HepG2 (cell line): ENCODE measurements around the gene ZNF772. TPM values are rescaled to one million over a fixed set of nuclear protein-coding genes. Genes with fewer than 3 reads are reported as not detected.

Experiments
- ARID2 ChIP-seq: sonication (generic); formaldehyde crosslinking; IDR thresholded peaks from 2 replicates; pipeline ENCODE4 v1.8.1; 2022; ENCODE audit warnings: mild to moderate bottlenecking, missing genetic modification reagents, borderline replicate concordance
- ASH2L ChIP-seq: fragments of 300-600, 200-600 bp; sonication (generic); IDR thresholded peaks from 2 replicates; pipeline ENCODE4 v1.7.0; 2017; ENCODE audit warnings: low read depth, mild to moderate bottlenecking, moderate library complexity, mixed read lengths, low read length; ENCODE audit not compliant: insufficient read length
- IRF9 ChIP-seq: sonication (generic); formaldehyde crosslinking; IDR thresholded peaks from 2 replicates; pipeline ENCODE4 v1.8.0; 2022; ENCODE audit warnings: missing genetic modification reagents, mild to moderate bottlenecking, borderline replicate concordance
- MTA3 ChIP-seq: sonication (generic); formaldehyde crosslinking; IDR thresholded peaks from 2 replicates; pipeline ENCODE4 v1.4.0; 2020; ENCODE audit warnings: missing genetic modification reagents
- MXI1 ChIP-seq: IDR thresholded peaks from 3 replicates; pipeline ENCODE4 v1.6.1; 2012; ENCODE audit warnings: low read depth, low read length, inconsistent platforms, borderline replicate concordance
- MYC ChIP-seq: sonication (generic); formaldehyde crosslinking; IDR thresholded peaks from 2 replicates; pipeline ENCODE4 v1.9.0; 2021; ENCODE audit warnings: missing genetic modification reagents, borderline replicate concordance
- NONO ChIP-seq, 2 experiments: fragments of 450-650 bp in 1 of 2; sonication (generic) in 1 of 2; formaldehyde crosslinking in 1 of 2; IDR thresholded peaks in 1 of 2; conservative IDR thresholded peaks in 1 of 2; 2 replicates each; pipeline versions ENCODE4 v1.6.1 to v1.8.0; 2017 to 2022; ENCODE audit warnings: mild to moderate bottlenecking in 1 of 2, missing genetic modification reagents in 1 of 2, moderate library complexity in 1 of 2
- NR3C1 ChIP-seq: sonication (generic); formaldehyde crosslinking; IDR thresholded peaks from 2 replicates; pipeline ENCODE4 v1.4.0; 2020; ENCODE audit warnings: missing genetic modification reagents
- RORA ChIP-seq: sonication (generic); formaldehyde crosslinking; IDR thresholded peaks from 2 replicates; pipeline ENCODE4 v1.5.0; 2020; ENCODE audit warnings: mild to moderate bottlenecking, missing genetic modification reagents, moderate library complexity
- SOX6 ChIP-seq, 2 experiments: fragments of 450-650 bp in 1 of 2; sonication (generic) in 1 of 2; formaldehyde crosslinking in 1 of 2; IDR thresholded peaks; 2 replicates each; pipeline versions ENCODE4 v1.4.0 to v1.6.1; 2017 to 2020; ENCODE audit warnings: antibody characterized with exemption in 1 of 2, mild to moderate bottlenecking in 1 of 2, missing genetic modification reagents in 1 of 2
- SPEN ChIP-seq: sonication (generic); formaldehyde crosslinking; IDR thresholded peaks from 2 replicates; pipeline ENCODE4 v1.5.1; 2020; ENCODE audit warnings: low read depth, mild to moderate bottlenecking, missing genetic modification reagents
- ZBED4 ChIP-seq: sonication (generic); formaldehyde crosslinking; IDR thresholded peaks from 2 replicates; pipeline ENCODE4 v1.4.0; 2020; ENCODE audit warnings: missing genetic modification reagents, borderline replicate concordance
- ZBTB7A ChIP-seq: sonication (generic); formaldehyde crosslinking; IDR thresholded peaks from 2 replicates; pipeline ENCODE4 v1.8.0; 2022; ENCODE audit warnings: mild to moderate bottlenecking, missing genetic modification reagents
- ZNF839 ChIP-seq: sonication (generic); formaldehyde crosslinking; IDR thresholded peaks from 2 replicates; pipeline ENCODE4 v1.4.0; 2020; ENCODE audit warnings: missing genetic modification reagents, mild to moderate bottlenecking, borderline replicate concordance
- ZXDC ChIP-seq: sonication (generic); formaldehyde crosslinking; IDR thresholded peaks from 2 replicates; pipeline ENCODE4 v1.5.0; 2020; ENCODE audit warnings: mild to moderate bottlenecking, missing genetic modification reagents
- polyA plus RNA-seq, 8 experiments: library from polyadenylated mRNA; depleted of rRNA in 3 of 8; stranded (reverse) in 7 of 8; unstranded in 1 of 8; fragments of >200 nt; fragmentation: Illumina TruSeq in 4 of 8; extraction: Trizol in 4 of 8; gene quantifications; 2 replicates each; pipeline versions ENCODE4 v1.2.1 to v1.2.3, GENCODE V29; 2011 to 2016; ENCODE audit warnings: low read depth in 4 of 8, missing spikeins in 1 of 8, mixed read lengths in 1 of 8; ENCODE audit not compliant: insufficient read depth in 1 of 8
- total RNA-seq, 5 experiments: library from RNA; depleted of rRNA; stranded (reverse); fragments of >200 nt; fragmentation: Illumina TruSeq; extraction: Trizol; gene quantifications; 2 replicates each; pipeline ENCODE4 v1.2.3, GENCODE V29; 2016; ENCODE audit warnings: low read depth in 1 of 5

Gene ZNF772
- total and polyA plus RNA-seq, 2 of the 13 experiments (the other 11 are each of a cell fraction or from before 2014, with no cell fraction given) = 3.1 to 17.2 TPM

GRCh38 chr19:57435062-57435978, 42.0 kb downstream of the ZNF772 start, which contains the start of gene ZNF749 (continued):
- TF ChIP-seq ZBED4 (CRISPR knock-in tag) (no peak), NONO (IDR thresholded peaks at IDR 0.05) (no peak), NONO (CRISPR knock-in tag; conservative IDR thresholded peaks at IDR 0.05) (0 out of 2 replicates have a peak, but pooled peaks have one; percentile 3), MTA3 (CRISPR knock-in tag) (no peak), ASH2L (peak; percentile 73), ZXDC (CRISPR knock-in tag) (no peak), RORA (no peak), ZNF839 (CRISPR knock-in tag) (no peak), MXI1 (peak; percentile 94; the same call in 2 of the 3 replicates), IRF9 (CRISPR knock-in tag) (0 out of 2 replicates have a peak, but pooled peaks have one; percentile 40), NR3C1 (no peak), ARID2 (0 out of 2 replicates have a peak, but pooled peaks have one; percentile 3), SOX6 (IDR thresholded peaks at IDR 0.05) (no peak), SOX6 (CRISPR knock-in tag; IDR thresholded peaks at IDR 0.05) (peak; percentile 68), SPEN (CRISPR knock-in tag) (peak; percentile 47), MYC (CRISPR knock-in tag) (no peak; the same call in none of the 2 replicates), ZBTB7A (CRISPR knock-in tag) (peak; percentile 9; the same call in 1 of the 2 replicates)
